Neutrophil (primary cell): ENCODE measurements around the gene RASGEF1B.

Source experiments
- H3K27ac ChIP-seq: fragments of 200-600 bp; sonication (generic); 2 replicates; pipeline ENCODE4 v1.5.1; 2016; ENCODE audit warnings: mild to moderate bottlenecking, moderate library complexity
- H3K27me3 ChIP-seq: fragments of 200-600 bp; sonication (generic); 2 replicates; pipeline ENCODE4 v1.6.0; 2016; ENCODE audit warnings: mild to moderate bottlenecking
- H3K36me3 ChIP-seq: fragments of 200-600 bp; sonication (generic); 2 replicates; pipeline ENCODE4 v1.5.1; 2017
- H3K4me1 ChIP-seq, 2 experiments: fragments of 200-600 bp in 1 of 2; sonication (generic) in 1 of 2; 1 replicate in 1 of 2; 2 replicates in 1 of 2; pipeline versions ENCODE4 v1.5.1 to v1.6.1; 2013 to 2016; ENCODE audit warnings: low read depth in 1 of 2, low read length in 1 of 2, mild to moderate bottlenecking in 1 of 2, moderate library complexity in 1 of 2; ENCODE audit not compliant: control insufficient read depth in 1 of 2, insufficient read depth in 1 of 2
- H3K4me3 ChIP-seq, 2 experiments: fragments of 200-600 bp in 1 of 2; sonication (generic) in 1 of 2; 1 replicate in 1 of 2; 2 replicates in 1 of 2; pipeline ENCODE4 v1.5.1; 2013 to 2016; ENCODE audit warnings: low read depth in 1 of 2, low read length in 1 of 2, mild to moderate bottlenecking in 1 of 2, moderate library complexity in 1 of 2
- H3K9me3 ChIP-seq: fragments of 200-600 bp; sonication (generic); 2 replicates; pipeline ENCODE4 v1.5.1; 2016
- CTCF ChIP-seq: fragments of 200-600 bp; sonication (generic); IDR thresholded peaks from 2 replicates; pipeline ENCODE4 v1.5.1; 2016; ENCODE audit warnings: antibody characterized with exemption

RASGEF1B gene

GRCh38 chr4:81459228-81459627, 12.5 kb downstream of the RASGEF1B start:
- H3K36me3 ChIP-seq = no peaks in the 10 kb centered on the region
- no peaks in the 10 kb centered on the region for H3K4me1 ChIP-seq
- no peak overlapping the region for H3K4me3 ChIP-seq
- TF ChIP-seq CTCF = no peak
- no peak overlapping the region for H3K27ac ChIP-seq
- peaks cover 9% of the 10 kb centered on the region for H3K27me3 ChIP-seq
- H3K9me3 ChIP-seq = no peaks in the 10 kb centered on the region

- Histone ChIP-seq H3K9me3 (no peaks in the 10 kb centered on the region), H3K4me3 (no peak overlapping the region), H3K27me3 (peaks cover 15% of the 10 kb centered on the region), H3K4me1 (no peaks in the 10 kb centered on the region), H3K36me3 (no peaks in the 10 kb centered on the region), H3K27ac (no peak overlapping the region)
- TF ChIP-seq CTCF = no peak
Measured at GRCh38 chr4:81457921-81458520, 13.7 kb downstream of the RASGEF1B start.

- Histone ChIP-seq H3K27me3 (peaks cover 15% of the 10 kb centered on the region), H3K27ac (no peak overlapping the region), H3K4me1 (no peaks in the 10 kb centered on the region), H3K9me3 (no peaks in the 10 kb centered on the region), H3K36me3 (no peaks in the 10 kb centered on the region), H3K4me3 (no peak overlapping the region)
- TF ChIP-seq CTCF = no peak
Measured at GRCh38 chr4:81457345-81457744, 14.4 kb downstream of the RASGEF1B start.

- no peak for TF ChIP-seq CTCF
- no peak overlapping the region for H3K27ac ChIP-seq
- no peaks in the 10 kb centered on the region for H3K4me1 ChIP-seq
- no peaks in the 10 kb centered on the region for H3K36me3 ChIP-seq
- peaks cover 15% of the 10 kb centered on the region for H3K27me3 ChIP-seq
- H3K9me3 ChIP-seq = no peaks in the 10 kb centered on the region
- H3K4me3 ChIP-seq = no peak overlapping the region
Measured at GRCh38 chr4:81455897-81456296, 15.8 kb downstream of the RASGEF1B start.

GRCh38 chr4:81454948-81455347, 16.8 kb downstream of the RASGEF1B start:
- TF ChIP-seq CTCF = no peak
- Histone ChIP-seq H3K4me3 (no peak overlapping the region), H3K9me3 (no peaks in the 10 kb centered on the region), H3K27ac (no peak overlapping the region), H3K27me3 (peaks cover 15% of the 10 kb centered on the region), H3K4me1 (no peaks in the 10 kb centered on the region), H3K36me3 (no peaks in the 10 kb centered on the region)

GRCh38 chr4:81454499-81454898, 17.2 kb downstream of the RASGEF1B start:
- H3K4me3 ChIP-seq = no peak overlapping the region
- H3K36me3 ChIP-seq = no peaks in the 10 kb centered on the region
- no peak for TF ChIP-seq CTCF
- H3K4me1 ChIP-seq = no peaks in the 10 kb centered on the region
- no peaks in the 10 kb centered on the region for H3K9me3 ChIP-seq
- no peak overlapping the region for H3K27ac ChIP-seq
- peaks cover 15% of the 10 kb centered on the region for H3K27me3 ChIP-seq
